DMS53 (cell line): ENCODE data around the gene USP12.
"Not testable (repeated sequence)": the region's sequence is repeated elsewhere in the genome, so short reads cannot be mapped to it uniquely, and the experiment has no call there.

Experiments
- DNase-seq: peaks from one replicate; lab custom pipeline; 2025; lab: John Stamatoyannopoulos, UW

The USP12 gene

GRCh38 chr13:27171244-27171826 is at the start of gene USP12:
TSS of gene USP12 (minus strand) at chr13:27171811. CDS start at chr13:27171639, 172 bp downstream.
- DNase-seq, result no peak

DNA sequence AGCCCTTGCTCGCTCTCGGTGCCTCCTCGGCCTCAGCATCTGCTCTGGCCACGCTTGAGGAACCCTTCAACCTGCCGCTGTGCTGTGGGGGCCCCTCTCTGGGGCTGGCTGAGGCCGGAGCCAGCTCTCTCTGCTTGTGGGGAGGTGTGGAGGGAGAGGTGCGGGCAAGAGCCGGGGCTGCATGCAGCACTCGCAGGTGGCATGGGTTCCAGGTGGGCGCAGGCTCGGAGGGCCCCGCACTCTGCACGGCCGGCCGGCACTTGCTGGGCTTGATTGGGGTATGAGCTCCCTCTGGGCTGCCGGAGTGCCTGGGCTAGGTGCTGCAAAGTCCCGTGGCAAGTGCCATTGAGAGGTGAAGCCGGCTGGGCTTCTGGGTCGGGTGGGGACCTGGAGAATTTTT is 48.0 kb upstream of the USP12 start:
- DNase-seq, result no peak

DNA sequence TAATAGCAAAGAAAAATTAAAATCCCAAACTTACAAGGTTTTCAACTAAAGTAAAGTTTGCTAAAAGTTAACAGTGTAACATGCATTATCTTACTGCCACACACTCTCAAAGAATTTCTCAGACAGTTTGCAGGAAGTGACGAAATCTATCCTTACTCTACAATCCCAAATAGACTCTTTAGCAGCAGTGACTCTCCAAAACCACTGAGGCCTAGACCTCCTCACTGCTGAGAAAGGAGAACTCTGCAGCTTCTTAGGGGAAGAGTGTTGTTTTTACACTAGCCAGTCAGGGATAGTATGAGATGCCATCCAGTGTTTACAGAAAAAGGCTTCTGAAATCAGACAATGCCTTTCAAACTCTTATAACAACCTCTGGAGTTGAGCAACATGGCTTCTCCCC is 47.2 kb upstream of the USP12 start:
- not testable (repeated sequence) for DNase-seq

- not testable (repeated sequence) for DNase-seq
Measured at GRCh38 chr13:27217791-27218190, 46.2 kb upstream of the USP12 start.

GRCh38 chr13:27213386-27213785 is 41.8 kb upstream of the USP12 start:
- DNase-seq, result not testable (repeated sequence)

- DNase-seq, result no peak
Measured at GRCh38 chr13:27211771-27212364, 40.3 kb upstream of the USP12 start.

DNA sequence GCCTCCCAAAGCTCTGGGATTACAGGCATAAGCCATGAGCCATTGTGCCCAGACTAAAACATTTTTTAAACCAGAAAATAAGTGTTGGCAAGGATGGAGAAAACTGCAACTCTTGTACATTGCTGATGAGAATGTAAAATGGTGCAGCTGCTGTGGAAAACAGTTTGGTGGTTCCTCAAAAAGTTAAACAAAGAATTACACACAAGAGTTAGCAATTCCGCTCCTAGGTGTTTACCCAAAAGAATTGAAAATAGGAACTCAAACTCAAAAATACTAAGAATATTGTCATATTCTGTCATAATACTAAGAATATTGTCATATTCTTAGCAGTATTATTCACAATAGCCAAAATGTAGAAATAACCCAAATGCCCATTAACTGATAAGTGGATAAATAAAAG is 39.7 kb upstream of the USP12 start:
- DNase-seq, result peak; percentile 11

GRCh38 chr13:27208514-27208913 is 36.9 kb upstream of the USP12 start:
- DNase-seq, result no peak

DNA sequence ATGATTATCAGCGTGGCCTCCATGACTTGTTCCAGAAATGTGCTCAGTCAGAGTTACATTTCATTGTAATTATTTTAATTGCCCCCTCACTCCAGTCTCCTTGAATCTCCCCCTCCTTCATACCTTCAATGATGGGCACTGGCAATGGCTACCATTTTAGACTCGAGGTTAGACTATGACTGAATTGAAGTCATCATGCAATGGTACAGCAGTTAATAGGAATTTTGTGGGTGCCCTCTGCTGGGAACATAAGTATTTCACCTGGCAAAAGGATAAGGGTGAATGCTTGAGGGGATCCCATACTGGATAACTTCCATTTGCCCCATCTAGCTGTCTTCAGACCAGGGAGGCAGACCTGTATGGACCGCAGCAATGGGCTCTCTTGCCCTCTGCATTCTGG is 32.2 kb upstream of the USP12 start:
- peak; percentile 20 for DNase-seq

DNA sequence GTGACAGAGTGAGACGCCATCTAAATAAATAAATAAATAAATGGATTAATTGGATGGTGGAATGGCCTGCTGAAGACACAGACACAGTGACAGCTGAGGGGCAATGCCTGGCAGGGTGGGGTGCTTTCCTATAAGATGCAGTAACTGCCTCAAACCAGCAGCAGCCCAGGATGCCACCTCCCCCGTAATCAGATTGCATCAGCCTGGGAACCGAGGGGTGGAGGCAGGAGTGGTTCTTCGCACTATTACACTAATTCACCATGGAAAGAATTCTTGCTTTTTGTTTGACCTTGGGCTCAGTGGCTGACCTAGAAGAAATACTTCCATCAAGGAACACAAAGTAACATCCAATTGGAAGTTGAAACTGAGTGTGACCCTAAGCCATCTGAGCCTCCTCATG is 31.6 kb upstream of the USP12 start:
- no peak for DNase-seq

DNA sequence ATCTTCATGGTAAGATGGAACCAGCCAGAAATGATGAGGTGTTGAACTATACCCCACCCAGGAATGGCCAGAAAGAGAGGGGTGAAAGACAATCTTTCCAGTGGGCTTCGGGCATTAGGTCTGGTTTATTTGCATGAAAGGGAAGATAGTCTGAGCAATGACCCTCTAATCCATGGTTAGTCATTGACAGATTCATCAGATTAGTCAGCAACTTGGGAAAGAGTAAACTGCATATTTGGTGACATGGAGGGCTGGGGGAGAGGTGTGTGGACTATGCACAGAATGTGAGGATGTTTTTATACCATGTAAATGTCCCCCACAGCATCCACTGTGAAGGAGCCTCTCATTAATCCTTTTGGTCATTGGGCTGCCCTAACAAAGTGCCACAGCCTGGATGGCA is 30.1 kb upstream of the USP12 start:
- no peak for DNase-seq

- DNase-seq, result no peak
Measured at GRCh38 chr13:27200413-27201070, 28.9 kb upstream of the USP12 start.

DNA sequence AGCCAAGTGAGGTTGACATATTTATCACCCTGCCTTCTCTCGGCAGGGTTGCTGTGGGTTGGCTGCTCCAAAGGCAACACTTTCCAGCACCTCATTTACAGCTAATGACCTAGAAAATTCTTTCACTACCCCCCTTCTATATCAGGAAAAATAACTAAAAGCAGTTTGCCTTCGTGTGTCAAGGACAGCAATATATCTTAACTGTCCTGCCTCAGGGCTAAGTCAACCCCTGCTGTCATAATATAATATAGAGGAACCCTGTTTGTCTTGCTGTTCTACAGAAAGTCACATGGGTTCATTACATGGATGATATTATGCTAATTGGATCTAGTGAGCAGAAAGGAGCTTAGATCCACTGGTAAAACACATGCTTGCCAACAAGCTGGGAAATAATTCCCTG is 28.1 kb upstream of the USP12 start:
- DNase-seq, result no peak

- DNase-seq, result no peak
Measured at GRCh38 chr13:27199211-27199610, 27.6 kb upstream of the USP12 start.

DNA sequence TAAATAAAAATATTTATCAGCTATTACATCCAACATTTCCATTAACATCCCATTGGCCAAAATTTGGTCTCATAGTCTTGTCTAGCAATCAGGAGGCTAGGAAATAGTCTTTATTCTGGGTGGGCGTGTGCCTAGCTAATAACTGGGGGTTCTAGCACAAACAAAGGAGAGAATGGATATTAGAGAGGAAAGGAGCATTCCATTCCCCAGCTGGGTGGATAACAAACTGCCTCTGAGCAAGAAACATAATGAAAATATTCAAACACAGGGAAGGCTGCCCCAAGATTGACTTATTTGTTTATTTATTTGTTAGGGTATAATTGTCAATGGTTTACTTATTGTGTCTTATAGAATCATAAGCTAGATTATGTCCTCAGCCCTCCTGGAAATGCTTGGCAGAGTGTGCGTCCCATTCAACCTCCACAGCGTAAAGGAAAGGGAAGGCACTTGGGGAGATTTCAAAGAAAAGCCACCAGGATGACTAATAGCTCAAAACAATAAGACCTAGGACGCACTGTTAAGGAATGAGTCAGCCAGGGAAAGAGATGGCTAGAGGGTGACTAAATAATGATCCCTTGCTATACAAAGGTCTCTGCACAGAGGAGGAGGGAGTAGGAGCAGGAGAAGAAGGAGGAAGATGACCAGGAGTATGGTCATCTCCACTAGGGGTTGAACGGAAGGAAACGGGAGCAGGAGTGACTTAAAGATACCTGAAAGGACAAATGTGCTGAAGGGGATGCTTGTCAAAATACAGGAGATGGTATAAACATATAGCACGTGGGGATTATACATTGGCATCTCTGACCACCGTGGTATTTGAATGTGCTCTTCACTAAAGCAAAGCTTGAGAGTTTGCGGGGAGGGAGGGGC is 23.5 kb upstream of the USP12 start:
- DNase-seq, result peak; percentile 61

- no peak for DNase-seq
Measured at GRCh38 chr13:27194209-27194608, 22.6 kb upstream of the USP12 start.

- no peak for DNase-seq
Measured at GRCh38 chr13:27193496-27193895, 21.9 kb upstream of the USP12 start.

DNA sequence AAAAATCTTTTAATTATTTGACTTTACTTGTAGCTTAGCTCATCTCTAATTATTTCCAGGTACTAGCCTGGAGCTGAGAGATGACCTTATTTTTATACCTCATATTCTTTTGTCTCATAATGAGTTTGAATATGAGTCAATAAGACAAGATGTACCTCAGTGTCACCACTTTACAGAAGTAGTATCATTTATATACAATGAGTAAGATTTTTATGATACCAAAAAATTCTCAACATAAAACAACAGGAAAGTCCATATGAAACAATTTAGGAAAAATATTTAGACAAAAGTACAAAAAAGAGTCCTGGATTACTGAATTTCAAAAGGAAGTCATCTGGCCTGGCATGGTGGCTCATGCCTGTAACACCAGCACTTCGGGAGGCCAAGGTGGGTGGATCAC is 21.4 kb upstream of the USP12 start:
- DNase-seq, result no peak

GRCh38 chr13:27192367-27192766 is 20.8 kb upstream of the USP12 start:
- not testable (repeated sequence) for DNase-seq

- DNase-seq, result no peak
Measured at GRCh38 chr13:27189192-27189591, 17.6 kb upstream of the USP12 start.

DNA sequence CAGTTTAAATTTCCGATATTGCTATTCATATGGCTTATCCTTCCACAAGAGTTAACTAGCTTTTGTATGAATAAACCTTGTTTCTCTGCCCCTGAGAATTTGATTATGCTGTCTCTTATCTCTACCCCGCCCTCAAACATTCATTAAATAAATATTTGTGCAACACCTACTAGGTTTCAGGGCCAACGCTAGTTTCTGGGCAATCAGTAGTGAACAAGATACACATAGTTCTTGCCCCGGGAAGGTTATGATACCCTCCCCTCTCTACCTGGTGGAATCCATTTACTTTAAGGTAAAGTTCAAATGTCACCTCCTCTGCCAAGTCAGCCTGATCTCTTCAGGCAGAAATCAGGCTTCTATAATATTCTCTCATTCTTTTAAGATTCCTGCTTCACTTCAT is 16.6 kb upstream of the USP12 start:
- DNase-seq, result no peak

DNA sequence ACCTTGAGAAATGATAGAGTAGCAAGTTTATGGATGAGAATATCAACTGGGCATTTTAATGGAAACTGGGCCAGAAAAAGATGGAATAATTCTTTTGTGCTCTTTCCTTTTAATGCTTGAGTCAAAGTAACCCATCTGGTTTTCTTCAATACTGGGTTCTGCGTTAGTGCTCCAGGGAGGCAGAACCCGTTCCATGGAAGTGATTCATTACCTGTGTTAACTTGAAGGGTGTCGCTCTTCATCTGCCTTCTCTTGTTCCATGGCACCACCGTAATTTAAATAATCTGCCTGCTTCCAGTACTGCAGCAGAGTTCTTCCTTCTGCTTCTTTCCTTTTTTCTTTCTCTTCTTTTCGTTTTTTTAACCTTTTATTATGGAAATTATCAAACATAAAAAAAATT is 14.7 kb upstream of the USP12 start:
- no peak for DNase-seq
